A673 (cell line): ENCODE data around the gene P2RY11.

Experiments used
- EZH2 ChIP-seq: fragments of 200-600 bp; sonication (generic); IDR thresholded peaks from 2 replicates; pipeline ENCODE4 v1.6.1; 2017; ENCODE audit warnings: borderline replicate concordance, low read depth, mild to moderate bottlenecking, mixed read lengths, antibody characterized with exemption, low read length; ENCODE audit not compliant: poor library complexity, severe bottlenecking
- TF ChIP-seq, protein P1 (sequence below): fragments of 300-800, 200-600 bp; sonication (generic); conservative IDR thresholded peaks from 2 replicates; pipeline ENCODE4 v1.5.1; 2017; ENCODE audit warnings: low read depth, mild to moderate bottlenecking, antibody characterized with exemption, low read length, moderate library complexity, mixed read lengths

DNA sequence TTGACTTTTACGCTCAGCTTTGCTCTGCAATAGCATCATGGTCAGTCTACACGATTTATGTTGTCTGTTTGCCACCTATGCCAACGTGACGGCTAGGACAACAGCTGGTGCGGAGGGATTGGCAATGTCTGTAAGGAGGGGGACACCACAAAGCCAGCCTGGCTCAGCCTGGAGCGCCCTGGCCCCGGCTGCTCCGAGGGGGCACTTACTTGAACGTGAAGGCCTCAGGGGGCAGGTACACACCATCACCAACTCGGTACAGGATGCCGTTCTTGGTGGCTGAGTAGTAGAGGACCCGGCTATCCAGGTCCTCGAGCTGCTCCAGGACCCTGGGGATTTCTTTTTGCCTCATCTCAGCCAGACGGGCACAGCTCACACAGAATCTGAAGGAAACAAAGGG is 34.6 kb downstream of the P2RY11 start:
- TF ChIP-seq, protein P1, sequence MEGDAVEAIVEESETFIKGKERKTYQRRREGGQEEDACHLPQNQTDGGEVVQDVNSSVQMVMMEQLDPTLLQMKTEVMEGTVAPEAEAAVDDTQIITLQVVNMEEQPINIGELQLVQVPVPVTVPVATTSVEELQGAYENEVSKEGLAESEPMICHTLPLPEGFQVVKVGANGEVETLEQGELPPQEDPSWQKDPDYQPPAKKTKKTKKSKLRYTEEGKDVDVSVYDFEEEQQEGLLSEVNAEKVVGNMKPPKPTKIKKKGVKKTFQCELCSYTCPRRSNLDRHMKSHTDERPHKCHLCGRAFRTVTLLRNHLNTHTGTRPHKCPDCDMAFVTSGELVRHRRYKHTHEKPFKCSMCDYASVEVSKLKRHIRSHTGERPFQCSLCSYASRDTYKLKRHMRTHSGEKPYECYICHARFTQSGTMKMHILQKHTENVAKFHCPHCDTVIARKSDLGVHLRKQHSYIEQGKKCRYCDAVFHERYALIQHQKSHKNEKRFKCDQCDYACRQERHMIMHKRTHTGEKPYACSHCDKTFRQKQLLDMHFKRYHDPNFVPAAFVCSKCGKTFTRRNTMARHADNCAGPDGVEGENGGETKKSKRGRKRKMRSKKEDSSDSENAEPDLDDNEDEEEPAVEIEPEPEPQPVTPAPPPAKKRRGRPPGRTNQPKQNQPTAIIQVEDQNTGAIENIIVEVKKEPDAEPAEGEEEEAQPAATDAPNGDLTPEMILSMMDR: no peak
- TF ChIP-seq EZH2: no peak
